Measurements from ENCODE around the gene CSRP1.
A peak's percentile ranks its signal among the peaks of the same experiment; 100 is the strongest.
"Not testable (repeated sequence)": the region's sequence is repeated elsewhere in the genome, so short reads cannot be mapped to it uniquely, and the experiment has no call there.

CSRP1 gene

DNA sequence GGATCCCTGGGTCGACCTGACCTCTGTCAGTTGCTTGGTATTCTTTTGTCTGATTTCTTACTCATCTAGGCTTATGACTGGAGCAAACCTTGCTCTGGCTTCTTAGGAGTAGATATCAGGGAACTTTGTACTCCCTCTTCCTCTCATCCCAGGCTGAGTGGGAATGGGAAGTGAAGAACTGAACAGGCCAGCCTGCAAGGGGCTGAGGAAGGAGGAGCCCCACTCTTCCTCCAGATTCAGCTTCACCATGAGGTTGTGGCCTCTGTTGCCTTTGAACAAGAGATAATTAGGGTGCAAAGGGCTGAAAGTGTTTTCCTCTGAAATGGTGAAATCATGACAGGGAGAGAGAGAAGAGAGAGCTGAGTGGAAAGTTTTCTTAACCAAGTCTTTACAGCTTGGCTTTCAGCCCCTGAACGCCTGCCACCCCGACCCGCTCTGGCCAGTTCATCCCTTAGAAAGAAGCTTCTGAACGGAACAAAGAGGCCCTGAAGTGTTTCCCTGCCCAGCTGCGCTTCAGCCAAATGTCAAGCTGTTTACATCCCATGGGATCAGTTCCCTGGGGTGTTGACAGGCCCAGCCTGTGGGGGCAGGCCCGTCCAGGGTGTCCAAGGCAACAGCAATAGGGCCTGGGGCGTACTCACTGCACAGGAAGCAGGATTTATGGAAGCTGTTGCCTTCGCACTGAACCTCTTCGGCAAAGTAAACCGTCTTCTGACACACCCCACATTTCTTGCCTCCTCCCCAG, 11.2 kb downstream of the CSRP1 start:
- no peak for DNase-seq

DNA sequence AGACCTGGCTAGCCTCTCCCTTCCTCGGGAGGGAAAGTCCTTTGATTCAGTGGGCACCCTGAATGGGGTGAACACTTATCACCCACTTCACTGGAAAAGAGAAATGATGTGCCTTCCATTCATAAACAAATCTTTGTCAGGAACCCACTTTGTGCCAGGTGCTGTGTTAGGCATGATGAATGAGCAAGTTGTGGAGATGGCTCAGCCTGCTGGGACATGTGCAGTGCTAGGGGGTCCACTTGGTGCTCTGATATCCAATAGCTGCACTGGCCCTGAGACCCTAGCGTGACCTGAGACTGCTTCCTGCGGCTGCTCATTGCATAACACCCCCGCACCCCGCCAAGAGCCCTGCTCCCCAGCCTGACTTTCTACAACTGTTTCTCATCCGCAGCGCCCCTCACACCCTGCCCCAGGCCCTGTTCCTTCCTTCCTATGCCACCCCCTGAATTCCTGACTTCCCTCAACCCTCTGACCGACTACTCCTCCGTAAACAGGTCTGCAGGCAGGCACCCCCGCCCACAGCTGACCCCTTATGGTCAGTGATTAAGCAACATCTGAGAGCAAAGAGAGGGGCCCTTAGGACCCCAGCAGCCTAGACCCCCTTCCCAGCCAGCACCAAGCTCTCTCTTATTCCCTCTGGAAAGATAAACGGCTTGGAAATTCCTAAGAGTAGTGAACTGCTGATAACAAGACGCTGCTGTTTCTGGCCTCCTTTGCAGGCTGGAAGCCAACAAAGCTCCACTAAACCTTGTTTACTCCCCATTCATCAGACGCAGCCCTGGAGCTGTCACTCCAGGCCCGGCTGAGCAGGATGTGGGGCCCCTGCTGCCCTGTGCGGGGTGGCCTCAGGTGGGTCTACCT, 12.9 kb downstream of the CSRP1 start:
- no peak for DNase-seq

DNA sequence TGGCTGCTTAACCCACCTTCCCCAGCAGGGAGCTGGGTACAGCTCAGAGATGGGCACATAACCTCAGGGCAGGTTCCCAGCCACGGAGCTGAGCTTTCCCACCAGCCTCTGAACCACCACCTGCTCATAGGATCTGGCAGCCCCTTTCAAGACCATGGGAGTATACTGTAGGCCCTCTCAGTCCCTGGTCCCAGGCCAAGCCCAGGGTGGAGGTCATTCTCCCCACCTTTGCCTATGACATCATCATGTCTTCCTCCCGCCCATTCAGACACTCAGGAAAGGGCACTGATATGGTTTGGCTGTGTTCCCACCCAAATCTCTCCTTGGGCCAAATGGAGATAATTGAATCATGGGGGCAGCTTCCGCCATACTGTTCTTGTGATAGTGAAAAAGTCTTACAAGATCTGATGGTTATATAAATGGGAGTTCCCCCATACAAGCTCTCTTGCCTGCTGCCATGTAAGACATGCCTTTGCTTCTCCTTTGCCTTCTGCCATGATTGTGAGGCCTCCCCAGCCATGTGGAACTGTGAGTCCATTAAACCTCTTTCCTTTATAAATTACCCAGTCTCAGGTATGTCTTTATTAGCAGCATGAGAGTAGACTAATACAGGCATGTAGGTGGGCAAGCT, 13.8 kb downstream of the CSRP1 start:
- not testable (repeated sequence) for DNase-seq

DNA sequence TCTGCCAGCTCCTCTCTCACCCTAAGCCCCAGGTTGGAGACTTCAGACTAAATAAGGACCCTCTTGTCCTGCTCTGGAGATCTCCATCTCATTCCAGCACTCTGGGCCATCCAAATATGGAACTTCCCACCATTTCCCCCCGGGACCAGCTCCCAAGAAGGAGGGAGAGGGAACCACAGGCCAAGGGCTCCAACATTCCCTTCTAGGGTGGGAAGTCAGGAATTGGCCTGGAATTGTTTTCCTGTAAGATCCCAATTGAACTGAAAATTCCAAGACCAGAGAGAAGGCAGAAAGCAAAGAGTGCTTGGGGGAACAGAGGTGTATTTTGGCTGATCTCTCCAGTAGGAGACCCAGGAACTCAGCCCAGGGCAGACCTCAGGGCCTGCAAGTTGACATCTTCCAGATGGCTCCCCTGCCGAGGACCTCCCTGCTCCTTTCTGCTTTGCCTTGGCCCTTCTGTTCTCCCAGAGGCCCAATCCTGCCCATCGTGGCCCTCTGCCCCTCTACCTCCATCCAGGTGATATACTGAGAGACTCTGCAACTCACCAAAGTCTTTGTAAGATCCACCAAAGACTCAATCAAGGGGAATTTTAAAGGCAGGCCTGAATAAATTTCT, 14.9 kb downstream of the CSRP1 start:
- DNase-seq: no peak

DNA sequence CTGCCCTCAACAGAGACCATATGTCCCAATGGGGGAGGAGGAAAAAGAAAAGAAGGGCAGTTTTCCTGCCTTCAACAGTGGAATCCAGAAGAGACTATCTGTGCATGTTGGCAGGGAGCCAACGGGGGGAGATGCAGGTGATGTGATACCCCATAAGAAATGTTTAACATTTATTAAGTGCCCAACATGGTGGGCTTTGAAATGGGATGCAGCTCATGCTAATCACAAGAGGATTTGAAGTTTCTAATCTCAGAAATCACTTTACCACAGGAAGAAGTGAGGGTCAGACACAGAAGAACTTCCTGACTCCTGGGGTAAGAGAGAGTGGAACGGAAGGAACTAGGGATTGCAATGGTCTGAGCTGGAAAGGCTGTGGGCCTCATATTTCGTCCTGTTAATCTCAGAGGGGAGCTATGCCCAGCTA, 16.2 kb downstream of the CSRP1 start:
- no peak for DNase-seq

DNA sequence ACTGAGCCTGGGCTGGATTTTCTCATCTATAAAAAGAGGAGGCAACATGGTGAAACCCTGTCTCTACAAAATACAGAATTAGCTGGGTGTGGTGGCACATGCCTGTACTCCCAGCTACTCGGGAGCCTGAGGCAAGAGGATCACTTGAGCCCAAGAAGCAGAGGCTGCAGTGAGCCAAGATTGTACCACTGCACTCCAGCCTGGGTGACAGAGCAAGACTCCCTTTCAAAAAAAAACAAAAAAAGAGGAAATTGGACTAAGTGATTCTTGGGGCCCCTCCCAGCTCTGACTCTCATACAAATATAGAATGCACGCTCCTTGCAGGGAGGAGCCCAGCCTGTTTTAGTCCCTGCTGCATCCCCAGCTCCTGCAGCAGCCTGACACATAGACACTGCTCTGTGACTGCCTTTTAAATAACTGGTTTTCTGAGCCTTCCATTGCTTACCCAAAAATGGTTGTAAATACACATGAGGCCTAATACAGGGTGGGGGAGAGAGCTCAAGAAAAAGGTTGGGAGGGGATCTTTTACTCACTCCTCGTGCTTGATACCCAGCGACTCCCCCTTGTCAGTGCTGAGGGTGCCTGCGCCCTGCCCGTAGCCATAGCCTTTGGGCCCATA, 17.2 kb downstream of the CSRP1 start:
- no peak for DNase-seq

DNA sequence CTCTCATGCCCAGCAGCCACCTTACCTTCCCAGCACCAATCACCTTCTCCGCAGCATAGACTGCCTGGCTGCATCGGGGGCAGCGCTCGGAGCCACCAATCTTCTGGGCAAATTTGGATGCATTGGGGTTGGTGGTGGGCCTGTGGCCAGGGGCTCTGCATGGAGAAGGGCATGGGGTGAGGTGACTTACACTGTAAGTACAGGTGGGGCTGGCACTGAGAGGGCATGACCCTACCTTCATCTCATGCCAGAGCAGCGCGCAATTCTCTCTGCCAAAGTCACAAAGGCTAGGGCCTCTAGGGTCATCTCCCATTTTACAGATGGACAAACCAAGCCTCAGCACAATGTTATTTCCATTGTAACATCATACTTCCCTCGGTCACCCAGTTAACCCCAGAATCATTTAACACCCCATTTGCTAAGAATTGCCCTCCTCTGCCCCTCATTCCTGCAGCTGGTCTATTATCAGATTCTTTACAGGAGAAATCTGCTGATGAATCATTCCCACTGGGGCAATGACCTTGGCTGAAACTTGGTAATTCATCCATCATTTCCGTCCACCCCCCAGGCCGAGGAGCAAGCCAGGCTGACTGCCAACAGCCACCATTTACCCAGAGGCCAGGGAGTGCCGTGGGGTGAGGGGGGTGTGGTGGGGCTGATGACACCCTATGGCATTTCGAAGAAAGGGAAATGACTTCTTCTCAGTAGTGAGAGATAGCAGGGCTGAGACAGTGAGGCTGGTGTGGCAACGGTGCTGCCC, 17.9 kb downstream of the CSRP1 start:
- DNase-seq: no peak

DNA sequence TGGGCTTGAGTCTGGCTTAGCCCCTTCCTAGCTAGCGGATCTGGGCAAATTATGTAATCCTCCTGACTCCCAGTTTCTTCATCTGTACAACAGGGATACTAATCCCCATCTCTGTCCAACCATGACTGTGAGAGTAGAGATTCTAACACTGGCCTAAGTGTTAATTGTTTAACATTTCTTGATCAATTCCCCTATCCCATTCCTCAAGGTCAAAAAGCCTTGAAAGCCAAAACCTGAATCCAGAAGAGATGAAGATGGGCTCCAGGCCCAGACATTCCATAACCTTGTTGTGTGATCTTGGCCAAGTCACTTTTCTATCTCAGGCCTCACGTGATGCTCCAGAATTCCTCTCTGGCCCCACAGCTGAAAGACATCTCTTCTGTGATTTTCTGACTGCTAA, 19.2 kb downstream of the CSRP1 start:
- DNase-seq: no peak

DNA sequence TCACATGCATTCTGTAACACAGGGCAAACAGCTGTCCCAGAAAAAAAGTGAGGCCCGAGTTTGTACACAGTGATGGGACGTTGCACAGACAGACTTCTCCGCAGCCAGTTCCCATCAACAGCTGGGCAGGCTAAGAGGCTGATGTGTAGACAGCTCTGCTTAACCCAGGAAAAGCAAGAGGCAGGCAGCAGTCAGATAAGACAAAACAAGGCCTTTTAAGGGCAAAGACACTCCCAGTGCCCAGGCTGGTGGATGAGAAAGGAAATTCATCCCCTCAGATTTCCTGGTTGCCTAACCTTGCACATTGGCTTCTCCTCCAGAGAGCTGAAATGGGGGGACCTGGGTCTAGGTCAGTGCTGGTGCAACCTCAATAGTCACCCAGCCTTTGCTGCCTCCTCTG, 20.7 kb downstream of the CSRP1 start:
- no peak for DNase-seq

DNA sequence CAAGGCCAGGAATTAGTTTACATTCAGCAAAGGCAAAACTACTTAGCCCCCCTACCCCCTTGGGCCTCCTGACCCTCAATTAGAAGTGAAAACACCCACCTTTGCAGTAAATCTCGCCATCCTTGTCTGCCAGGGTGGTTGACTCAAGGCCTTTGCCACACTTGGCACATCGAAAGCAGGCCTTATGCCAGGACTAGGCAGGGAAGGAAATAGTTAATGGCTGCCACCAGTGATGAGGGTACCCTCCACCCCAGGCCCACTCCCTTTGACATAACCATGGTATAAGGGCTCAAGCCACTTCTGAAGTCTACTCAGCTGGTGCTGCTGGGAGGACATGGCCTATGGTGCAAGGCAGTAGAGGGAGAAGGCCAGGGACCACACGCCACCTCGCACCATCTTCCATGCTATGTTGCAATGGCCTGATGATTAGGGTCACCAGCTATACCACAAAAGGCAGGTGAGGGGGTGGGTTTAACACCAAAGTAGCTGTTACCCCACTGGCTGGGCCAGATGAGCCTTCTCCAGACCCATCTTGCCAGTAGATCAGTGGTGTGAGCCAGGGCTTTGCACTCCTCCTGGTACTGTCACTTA, 21.6 kb downstream of the CSRP1 start:
- DNase-seq: no peak

DNA sequence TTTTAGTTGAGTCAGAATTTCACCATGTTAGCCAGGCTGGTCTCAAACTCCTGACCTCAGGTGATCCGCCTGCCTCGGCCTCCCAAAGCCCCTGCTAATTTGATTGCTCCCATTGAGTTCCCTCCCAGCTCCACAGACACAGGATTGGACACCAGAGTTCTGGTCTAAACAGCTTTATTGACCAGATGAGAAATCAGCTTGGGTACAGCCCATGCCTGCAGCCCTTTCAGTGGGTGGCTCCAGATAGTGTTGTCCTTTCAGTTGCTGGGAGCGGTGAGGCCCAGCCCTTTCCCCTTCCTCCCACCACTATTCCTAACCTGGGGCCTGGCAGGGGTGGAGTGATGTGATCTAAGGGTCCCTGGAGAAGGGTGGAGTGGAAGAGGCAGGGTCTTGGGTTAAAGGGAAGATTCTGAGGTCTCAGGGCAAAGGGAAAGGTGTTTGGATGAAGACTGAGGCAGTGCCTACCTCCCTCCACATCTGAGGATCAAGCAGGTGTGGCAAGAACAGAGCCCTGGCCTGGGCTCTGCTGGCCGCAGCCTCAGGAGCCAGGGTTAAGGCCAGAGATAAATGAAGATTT, 23.5 kb downstream of the CSRP1 start:
- no peak for DNase-seq

DNA sequence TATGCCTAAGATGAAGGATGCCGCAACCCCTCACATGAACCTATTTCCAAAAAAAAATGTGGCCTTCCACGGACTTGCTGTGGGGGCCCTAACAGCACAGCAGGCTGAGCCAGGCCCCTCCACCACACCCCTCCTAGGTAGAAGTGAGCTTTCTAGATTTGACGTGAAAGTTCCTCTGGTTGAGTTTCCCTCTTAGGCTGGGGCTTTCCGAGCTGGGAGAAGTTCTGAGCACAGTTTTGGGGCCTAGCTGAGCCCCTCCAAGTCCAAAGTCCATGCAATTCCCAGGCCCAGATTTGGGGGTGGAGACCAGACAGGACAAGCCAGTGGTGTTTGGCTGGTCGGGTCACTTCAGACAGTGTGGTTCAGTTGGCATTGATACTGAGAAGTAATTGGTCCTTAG, 24.2 kb downstream of the CSRP1 start:
- DNase-seq: peak; percentile 32

DNA sequence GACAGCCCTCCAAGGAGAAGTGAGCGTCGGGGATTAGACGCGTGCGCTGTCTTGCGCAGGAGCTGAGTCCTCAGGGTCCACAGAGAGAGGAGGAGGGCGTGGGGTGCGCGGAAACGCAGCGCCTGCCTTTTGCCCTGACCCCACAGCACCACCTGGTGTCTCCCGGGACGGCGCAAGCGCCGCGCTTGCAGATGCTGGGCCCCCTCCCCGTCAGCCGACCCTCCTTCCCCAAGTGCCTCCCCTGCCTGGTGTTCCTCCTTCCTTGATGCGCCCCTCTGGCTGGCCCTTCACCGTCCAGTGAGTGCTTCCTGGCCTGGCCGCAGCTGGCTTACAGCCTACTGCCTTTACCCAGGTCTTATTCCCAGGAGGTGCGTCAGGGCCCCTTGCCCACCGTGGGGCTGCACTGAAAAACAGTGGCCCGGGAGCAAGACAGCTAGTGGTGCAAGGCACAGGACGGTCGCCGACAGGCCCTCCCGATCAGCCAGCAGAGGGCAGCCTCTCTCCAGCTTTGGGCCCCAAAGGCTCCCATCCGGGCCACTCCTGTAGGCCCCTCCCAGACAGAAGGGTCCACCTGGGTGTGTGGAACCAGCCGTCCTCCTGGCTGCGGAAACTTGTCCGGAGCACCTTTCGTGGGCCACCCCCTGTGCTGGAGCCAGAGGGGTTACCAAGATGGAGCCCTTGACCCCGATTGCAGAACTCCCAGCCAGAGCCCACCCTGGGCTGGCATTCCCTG, 25.0 kb downstream of the CSRP1 start:
- DNase-seq: peak; percentile 84

DNA sequence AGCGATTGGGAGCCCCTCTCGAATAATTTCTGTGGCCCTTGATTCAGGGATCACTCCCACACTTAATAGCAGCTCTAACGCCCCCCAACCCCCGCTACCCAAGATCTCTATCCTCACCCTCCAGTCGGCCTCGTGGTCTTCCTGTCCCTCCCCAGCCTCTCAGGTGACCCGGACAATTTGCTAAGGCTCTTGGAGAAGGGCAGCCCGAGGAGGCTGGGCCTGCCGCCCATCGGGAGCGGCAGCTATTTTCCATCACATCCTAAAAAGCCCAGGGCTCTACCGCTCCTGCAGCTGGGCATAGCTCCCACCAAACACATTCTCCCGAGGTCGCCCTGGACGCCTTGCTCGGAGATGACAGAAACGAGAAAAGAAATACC, 25.9 kb downstream of the CSRP1 start:
- DNase-seq: no peak

DNA sequence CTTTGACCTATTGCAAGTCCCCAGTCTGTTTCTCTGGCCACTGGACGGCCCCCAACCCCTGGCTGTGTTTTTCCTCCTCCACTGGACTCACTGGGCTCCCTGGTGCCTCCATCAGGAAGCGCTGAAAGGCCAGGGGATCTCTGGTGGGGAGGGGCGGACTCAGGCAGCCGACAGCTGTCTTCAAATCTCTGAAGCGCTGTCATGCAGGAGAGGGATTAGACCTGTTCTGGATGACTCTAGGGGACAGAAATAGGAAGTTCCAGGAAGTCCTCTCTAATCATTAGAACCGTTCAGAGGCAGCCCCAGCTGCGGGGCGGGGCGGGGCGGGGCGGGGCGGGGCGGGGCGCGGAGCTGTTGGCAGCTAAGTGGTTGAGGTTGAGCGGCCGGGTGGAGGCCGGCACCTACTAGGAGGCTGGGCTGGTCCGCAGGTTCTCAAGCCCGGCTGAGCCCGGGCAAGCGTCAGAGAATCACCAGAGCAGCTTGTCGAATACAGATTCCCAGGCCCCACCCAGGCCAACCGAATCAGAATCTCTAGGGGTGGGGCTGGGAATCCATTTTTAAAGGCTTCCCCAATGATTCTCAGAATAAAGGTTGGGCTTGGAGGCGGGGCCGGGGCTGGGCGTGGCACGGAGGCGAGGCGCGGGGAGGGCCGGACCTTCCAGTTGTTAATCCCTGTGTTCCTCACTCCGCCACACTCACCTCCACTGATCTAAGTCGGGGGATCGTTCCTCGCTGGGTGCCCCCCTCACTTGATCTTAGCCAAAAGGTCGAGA, 26.5 kb downstream of the CSRP1 start:
- peak; percentile 58 for DNase-seq

DNA sequence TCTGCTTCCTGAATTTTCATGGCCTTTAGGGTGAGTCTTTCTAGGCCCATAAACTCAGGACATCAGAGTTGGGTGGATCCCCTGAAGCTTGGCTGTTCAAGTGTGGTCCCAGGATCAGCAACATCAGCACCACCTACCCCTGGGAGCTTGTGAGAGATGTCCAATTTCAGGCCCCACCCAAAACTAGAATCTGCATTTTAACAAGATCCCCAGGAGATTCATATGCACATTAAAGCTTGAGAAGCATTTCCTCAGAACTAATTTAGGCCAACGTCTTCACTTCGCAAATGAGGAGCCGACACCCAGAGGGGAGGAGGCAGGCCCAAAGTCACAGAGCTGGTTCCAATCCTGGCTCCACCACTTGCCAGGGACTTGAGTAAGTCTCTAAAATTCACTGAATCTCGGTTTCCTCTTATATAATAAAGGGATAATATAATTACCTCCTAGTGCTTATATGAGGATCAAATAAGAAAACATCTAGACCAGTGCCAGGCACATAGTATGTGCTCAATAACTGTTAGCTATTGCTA, 27.7 kb downstream of the CSRP1 start:
- DNase-seq: no peak

DNA sequence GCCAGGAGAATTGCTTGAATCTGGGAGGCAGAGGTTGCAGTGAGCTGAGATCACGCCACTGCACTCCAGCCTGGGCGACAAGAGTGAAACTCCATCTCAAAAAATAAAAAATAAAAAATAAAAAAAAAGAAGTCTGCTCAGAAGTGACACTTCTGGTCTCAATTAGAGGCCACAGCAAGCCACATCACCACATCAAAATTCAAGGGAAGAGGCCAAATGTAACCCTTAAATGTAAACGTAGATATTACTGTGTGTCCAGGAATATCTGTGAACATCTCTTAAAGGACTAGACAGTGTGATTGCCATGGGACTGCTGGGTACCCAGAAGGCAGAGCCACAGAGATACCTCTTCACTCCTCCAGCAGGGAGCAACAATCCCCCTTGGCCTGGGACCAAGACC, 28.3 kb downstream of the CSRP1 start:
- DNase-seq: not testable (repeated sequence)

DNA sequence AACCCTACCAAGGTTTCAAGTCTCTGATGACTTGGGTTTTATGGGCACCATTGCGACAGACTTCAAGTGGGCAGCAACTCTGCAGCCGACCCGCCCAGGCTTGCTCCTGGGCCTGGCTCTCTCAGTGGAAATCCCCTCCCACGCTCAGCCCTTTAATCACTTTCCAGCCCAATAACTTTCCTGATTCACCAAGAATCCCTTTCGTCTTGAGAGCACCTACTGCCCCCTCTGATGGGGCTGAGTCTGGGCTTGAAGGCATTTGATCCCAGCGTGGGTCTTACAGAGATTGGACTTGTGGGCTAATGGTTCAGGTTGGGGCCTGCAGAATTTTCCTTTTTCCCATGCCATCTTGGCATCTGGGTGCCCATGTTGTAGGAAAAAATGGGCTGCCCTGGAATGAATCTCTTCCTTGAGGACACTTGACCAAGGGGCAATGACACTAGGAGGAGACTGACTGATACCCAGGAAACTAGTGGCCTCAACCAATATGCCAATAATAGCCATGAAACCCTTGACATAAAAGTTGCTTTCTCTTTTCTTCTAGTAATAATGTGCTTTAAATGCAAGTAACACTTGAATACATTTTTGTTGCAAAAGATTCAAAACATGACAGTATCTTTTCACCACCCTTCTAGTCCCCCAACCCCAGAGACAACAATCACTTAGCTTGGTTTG, 30.1 kb downstream of the CSRP1 start:
- DNase-seq: no peak
